Parathyroid adenoma (tissue), 2 donors: ENCODE data around the gene SLC1A4.

Experiments used
- H2AFZ ChIP-seq: fragments of 300-600 bp; sonication (generic); one replicate; pipeline ENCODE4 v1.7.0; 2017; ENCODE audit warnings: antibody characterized with exemption, mild to moderate bottlenecking
- H3K27ac ChIP-seq: fragments of 300-600 bp; sonication (generic); one replicate; pipeline ENCODE4 v1.7.0; 2017
- H3K27me3 ChIP-seq: fragments of 300-600 bp; sonication (generic); one replicate; pipeline ENCODE4 v1.7.0; 2017; ENCODE audit warnings: low read length; ENCODE audit not compliant: control insufficient read depth, insufficient read depth
- H3K36me3 ChIP-seq: fragments of 300-600 bp; sonication (generic); one replicate; pipeline ENCODE4 v1.7.0; 2017; ENCODE audit warnings: low read length; ENCODE audit not compliant: control insufficient read depth, insufficient read depth
- H3K4me1 ChIP-seq: fragments of 300-600 bp; sonication (generic); one replicate; pipeline ENCODE4 v1.7.0; 2017; ENCODE audit warnings: control low read depth
- H3K4me2 ChIP-seq: fragments of 300-600 bp; sonication (generic); one replicate; pipeline ENCODE4 v1.7.0; 2017; ENCODE audit warnings: low read length
- H3K4me3 ChIP-seq: fragments of 300-600 bp; sonication (generic); one replicate; pipeline ENCODE4 v1.7.0; 2017; ENCODE audit warnings: low read depth, low read length
- H3K79me2 ChIP-seq: fragments of 300-600 bp; sonication (generic); one replicate; pipeline ENCODE4 v1.7.0; 2017; ENCODE audit warnings: control low read depth
- H3K9ac ChIP-seq: fragments of 300-600 bp; sonication (generic); one replicate; pipeline ENCODE4 v1.7.0; 2017; ENCODE audit warnings: mild to moderate bottlenecking
- H3K9me3 ChIP-seq: fragments of 300-600 bp; sonication (generic); one replicate; pipeline ENCODE4 v1.7.0; 2017; ENCODE audit warnings: low read length; ENCODE audit not compliant: control insufficient read depth
- TF ChIP-seq, protein P1 (sequence below): fragments of 300-600 bp; sonication (generic); IDR thresholded peaks from one replicate; pipeline ENCODE4 v1.7.0; 2017; ENCODE audit warnings: antibody characterized with exemption, mild to moderate bottlenecking
- donor health status: primary hyperparathyroidism.

The SLC1A4 gene

DNA sequence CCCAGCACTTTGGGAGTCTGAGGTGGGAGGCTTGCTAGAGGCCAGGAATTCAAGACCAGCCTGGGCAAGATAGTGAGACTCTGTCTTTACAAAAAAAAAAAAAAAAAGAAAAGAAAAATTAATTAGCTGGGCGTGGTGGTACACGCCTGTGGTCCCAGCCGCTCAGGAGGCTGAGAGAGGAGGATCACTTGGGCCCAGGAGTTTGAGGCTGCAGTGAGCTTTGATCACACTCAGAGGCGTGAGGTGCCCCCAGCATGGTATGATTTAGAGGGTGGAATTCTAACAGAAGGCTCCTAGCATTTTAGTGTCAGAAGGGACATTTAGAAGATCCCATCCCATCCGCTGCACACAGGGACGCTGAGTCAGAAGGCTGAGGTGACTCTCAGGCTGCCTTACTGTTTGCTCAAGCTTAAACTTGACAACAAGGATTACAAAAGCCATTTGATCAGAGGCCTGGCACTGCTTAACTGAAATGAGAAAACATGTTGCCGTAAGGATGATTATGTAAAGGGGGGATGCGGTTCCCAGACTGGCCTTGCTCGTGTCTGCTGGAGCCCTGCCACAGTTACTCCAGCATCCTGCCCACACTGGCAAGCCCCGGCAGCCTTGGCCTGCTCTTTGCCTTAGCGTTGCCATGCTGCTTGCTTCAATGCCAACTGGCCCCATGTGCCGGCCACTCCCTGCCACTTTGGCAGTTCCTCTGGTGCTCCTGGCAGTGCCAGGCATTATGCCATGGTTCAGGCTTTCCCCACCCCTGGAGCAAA is 45.6 kb upstream of the SLC1A4 start:
- H3K9me3 ChIP-seq, result no peaks in the 10 kb centered on the region
- no peak overlapping the region for H3K4me3 ChIP-seq
- H3K27ac ChIP-seq, result no peak overlapping the region
- TF ChIP-seq, protein P1, sequence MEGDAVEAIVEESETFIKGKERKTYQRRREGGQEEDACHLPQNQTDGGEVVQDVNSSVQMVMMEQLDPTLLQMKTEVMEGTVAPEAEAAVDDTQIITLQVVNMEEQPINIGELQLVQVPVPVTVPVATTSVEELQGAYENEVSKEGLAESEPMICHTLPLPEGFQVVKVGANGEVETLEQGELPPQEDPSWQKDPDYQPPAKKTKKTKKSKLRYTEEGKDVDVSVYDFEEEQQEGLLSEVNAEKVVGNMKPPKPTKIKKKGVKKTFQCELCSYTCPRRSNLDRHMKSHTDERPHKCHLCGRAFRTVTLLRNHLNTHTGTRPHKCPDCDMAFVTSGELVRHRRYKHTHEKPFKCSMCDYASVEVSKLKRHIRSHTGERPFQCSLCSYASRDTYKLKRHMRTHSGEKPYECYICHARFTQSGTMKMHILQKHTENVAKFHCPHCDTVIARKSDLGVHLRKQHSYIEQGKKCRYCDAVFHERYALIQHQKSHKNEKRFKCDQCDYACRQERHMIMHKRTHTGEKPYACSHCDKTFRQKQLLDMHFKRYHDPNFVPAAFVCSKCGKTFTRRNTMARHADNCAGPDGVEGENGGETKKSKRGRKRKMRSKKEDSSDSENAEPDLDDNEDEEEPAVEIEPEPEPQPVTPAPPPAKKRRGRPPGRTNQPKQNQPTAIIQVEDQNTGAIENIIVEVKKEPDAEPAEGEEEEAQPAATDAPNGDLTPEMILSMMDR, result no peak
- H3K4me1 ChIP-seq, result peaks cover 16% of the 10 kb centered on the region
- no peak overlapping the region for H2AFZ ChIP-seq
- no peak overlapping the region for H3K9ac ChIP-seq
- H3K79me2 ChIP-seq, result no peaks in the 10 kb centered on the region
- no peak overlapping the region for H3K4me2 ChIP-seq
- H3K36me3 ChIP-seq, result no peaks in the 10 kb centered on the region
- no peaks in the 10 kb centered on the region for H3K27me3 ChIP-seq

DNA sequence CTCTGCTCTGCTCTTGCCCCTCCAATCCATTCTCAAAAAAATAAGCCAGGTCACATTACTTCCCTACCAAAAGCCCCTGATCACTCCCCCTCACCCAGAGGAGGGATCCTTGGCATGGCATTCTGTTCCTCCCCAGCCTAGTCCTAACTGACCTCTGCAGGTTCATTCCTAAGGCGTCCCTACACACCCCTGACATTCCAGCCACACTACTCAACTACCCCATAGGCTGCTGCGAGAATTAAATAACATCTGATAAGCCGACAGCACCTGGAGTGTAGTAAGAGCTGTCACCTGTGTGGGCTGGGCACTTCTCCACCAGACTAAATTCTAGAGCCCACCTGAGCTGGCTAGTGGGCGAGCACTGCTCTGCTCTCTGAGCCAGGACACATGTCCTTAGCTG is 44.7 kb upstream of the SLC1A4 start:
- TF ChIP-seq, protein P1, result no peak
- H3K4me3 ChIP-seq, result no peak overlapping the region

DNA sequence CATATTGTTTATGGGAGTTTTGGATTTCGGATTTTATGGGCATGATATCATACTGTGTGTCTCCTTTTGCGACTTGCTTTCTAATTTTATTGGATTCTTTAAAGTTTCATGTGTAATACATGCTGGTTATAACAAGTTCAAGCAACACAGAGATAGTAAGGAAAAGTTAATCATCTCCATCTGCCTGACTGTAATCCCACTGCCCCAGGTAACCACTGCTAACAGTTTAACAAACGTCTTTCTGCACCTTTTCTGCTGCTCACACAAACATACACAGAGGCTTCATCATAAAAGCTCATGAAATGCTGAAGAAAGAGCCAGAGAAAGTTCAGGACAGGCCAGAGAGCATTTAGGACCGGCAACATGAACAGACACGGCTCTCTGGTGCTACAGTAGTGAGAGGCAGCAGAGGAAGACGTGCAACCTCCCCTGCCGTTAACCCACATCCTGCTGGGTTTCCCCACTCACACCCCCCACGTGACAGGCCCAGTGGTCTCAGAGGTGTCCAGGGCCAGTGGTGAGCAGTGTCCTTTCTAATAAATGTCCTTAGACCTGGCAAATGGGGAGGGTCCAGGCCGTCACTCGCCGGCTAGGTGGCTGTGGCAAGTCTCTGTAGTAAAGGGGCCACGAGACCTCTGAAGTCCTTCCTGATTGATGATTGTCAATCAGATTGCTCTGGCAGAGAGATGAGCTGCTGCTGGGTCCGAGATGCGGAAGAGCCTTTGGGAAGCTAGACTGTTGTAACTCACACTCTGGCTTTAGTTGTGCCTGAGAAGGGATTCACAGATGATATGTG is 43.0 kb upstream of the SLC1A4 start:
- TF ChIP-seq, protein P1, result no peak
- Histone ChIP-seq H3K9me3 (no peaks in the 10 kb centered on the region), H2AFZ (no peak overlapping the region), H3K27me3 (no peaks in the 10 kb centered on the region), H3K9ac (no peak overlapping the region), H3K4me1 (peaks cover 11% of the 10 kb centered on the region), H3K27ac (no peak overlapping the region), H3K4me3 (no peak overlapping the region), H3K4me2 (no peak overlapping the region), H3K36me3 (no peaks in the 10 kb centered on the region), H3K79me2 (no peaks in the 10 kb centered on the region)

More for the DNA sequence above, 44.7 kb upstream of the SLC1A4 start:
- Histone ChIP-seq H3K9me3 (no peaks in the 10 kb centered on the region), H3K79me2 (no peaks in the 10 kb centered on the region), H3K27ac (no peak overlapping the region), H3K36me3 (no peaks in the 10 kb centered on the region), H3K27me3 (no peaks in the 10 kb centered on the region), H3K4me1 (peaks cover 11% of the 10 kb centered on the region), H3K4me2 (no peak overlapping the region), H3K9ac (no peak overlapping the region), H2AFZ (no peak overlapping the region)

DNA sequence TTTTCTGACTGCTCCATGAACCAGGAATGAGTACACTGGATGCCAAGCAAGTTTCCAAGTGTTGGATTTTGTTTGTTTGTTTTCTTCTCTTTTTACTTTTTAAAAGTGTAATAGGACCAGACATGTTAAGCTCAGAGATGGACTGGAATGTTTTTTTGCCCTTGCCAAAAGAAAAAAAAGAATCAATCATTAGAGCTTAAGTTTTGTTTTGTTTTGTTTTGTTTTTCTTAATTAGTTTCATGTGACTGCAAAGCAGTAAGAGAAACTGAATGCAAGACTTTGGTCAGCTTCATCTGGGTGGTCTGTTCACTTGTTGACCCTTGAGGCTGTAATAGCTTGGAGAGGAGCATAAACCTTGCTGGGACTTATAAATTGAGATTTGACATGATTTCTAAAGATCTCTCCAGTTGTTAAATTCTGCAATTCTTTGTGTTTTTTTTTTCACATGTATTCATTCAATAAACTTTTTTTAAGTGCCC is 42.4 kb upstream of the SLC1A4 start:
- Histone ChIP-seq H3K9ac (no peak overlapping the region), H2AFZ (no peak overlapping the region), H3K27ac (no peak overlapping the region), H3K27me3 (no peaks in the 10 kb centered on the region), H3K4me2 (no peak overlapping the region), H3K79me2 (no peaks in the 10 kb centered on the region), H3K36me3 (no peaks in the 10 kb centered on the region), H3K9me3 (no peaks in the 10 kb centered on the region), H3K4me1 (peaks cover 11% of the 10 kb centered on the region), H3K4me3 (no peak overlapping the region)
- TF ChIP-seq, protein P1, result no peak
